Hepatocyte (in vitro differentiated cells): Measurements from ENCODE around the gene INPP4B. TPM values are rescaled to one million over a fixed set of nuclear protein-coding genes. Genes with fewer than 3 reads are reported as not detected.
A peak's percentile ranks its signal among the peaks of the same experiment; 100 is the strongest.

ENCODE experiments used
- DNase-seq: peaks from one replicate; pipeline ENCODE4 v3.0.0-alpha.2; 2016; ENCODE audit warnings: low spot score
- H2AFZ ChIP-seq: fragments of 200-600 bp; sonication (generic); 2 replicates; pipeline ENCODE4 v1.6.0; 2016; ENCODE audit warnings: antibody characterized with exemption, mild to moderate bottlenecking
- H3K27ac ChIP-seq: fragments of 200-600 bp; sonication (generic); 2 replicates; pipeline ENCODE4 v1.5.1; 2016; ENCODE audit warnings: mild to moderate bottlenecking
- H3K27me3 ChIP-seq: fragments of 200-600 bp; sonication (generic); 2 replicates; pipeline ENCODE4 v1.6.1; 2016
- H3K36me3 ChIP-seq: fragments of 200-600 bp; sonication (generic); replicated peaks from 2 replicates; pipeline ENCODE4 v1.5.1; 2016; ENCODE audit warnings: low read depth; ENCODE audit not compliant: insufficient read depth
- H3K4me1 ChIP-seq: fragments of 200-600 bp; sonication (generic); 2 replicates; pipeline ENCODE4 v1.5.1; 2016; ENCODE audit warnings: mild to moderate bottlenecking, moderate library complexity; ENCODE audit not compliant: insufficient read depth
- H3K4me2 ChIP-seq: fragments of 200-600 bp; sonication (generic); 2 replicates; pipeline ENCODE4 v1.6.0; 2016
- H3K4me3 ChIP-seq: fragments of 200-600 bp; sonication (generic); 2 replicates; pipeline ENCODE4 v1.5.1; 2016; ENCODE audit warnings: mild to moderate bottlenecking
- H3K79me2 ChIP-seq: fragments of 200-600 bp; sonication (generic); 2 replicates; pipeline ENCODE4 v1.6.0; 2017; ENCODE audit warnings: mild to moderate bottlenecking
- H3K9me2 ChIP-seq: fragments of 200-600 bp; sonication (generic); replicated peaks from 2 replicates; pipeline ENCODE4 v1.6.0; 2017; ENCODE audit warnings: mild to moderate bottlenecking; ENCODE audit not compliant: insufficient read depth
- H3K9me3 ChIP-seq: fragments of 200-600 bp; sonication (generic); 2 replicates; pipeline ENCODE4 v1.5.1; 2016; ENCODE audit warnings: low read depth, mild to moderate bottlenecking
- H4K20me1 ChIP-seq: fragments of 200-600 bp; sonication (generic); 2 replicates; pipeline ENCODE4 v1.6.0; 2016; ENCODE audit warnings: mild to moderate bottlenecking; ENCODE audit not compliant: insufficient read depth, poor library complexity, severe bottlenecking
- CTCF ChIP-seq: fragments of 200-600 bp; sonication (generic); IDR thresholded peaks from 2 replicates; pipeline ENCODE4 v1.5.1; 2016; ENCODE audit warnings: antibody characterized with exemption, mild to moderate bottlenecking; ENCODE audit not compliant: poor library complexity
- EZH2 ChIP-seq: fragments of 200-600 bp; sonication (generic); IDR thresholded peaks from 2 replicates; pipeline ENCODE4 v1.6.1; 2016; ENCODE audit warnings: antibody characterized with exemption, mild to moderate bottlenecking, borderline replicate concordance
- EZH2phosphoT487 ChIP-seq: fragments of 200-600 bp; sonication (generic); IDR thresholded peaks from one replicate; pipeline ENCODE4 v1.6.1; 2018; ENCODE audit warnings: antibody characterized with exemption, mild to moderate bottlenecking, low read depth, moderate library complexity; ENCODE audit not compliant: unreplicated experiment, severe bottlenecking
- WGBS: methylation state at CpG from one replicate; pipeline ENCODE4 v1.1.6; 2016; ENCODE audit warnings: low lambda C conversion rate; ENCODE audit errors: missing lambda C conversion rate; 5-methylcytosine and 5-hydroxymethylcytosine counted together
- polyA plus RNA-seq: library from polyadenylated mRNA; unstranded; fragments of >200 nt; fragmentation: Nextera tagmentation; extraction: Ambion mirVana; gene quantifications from 2 replicates; pipeline ENCODE4 v1.2.1, GENCODE V29; 2016
- total RNA-seq: library from RNA; depleted of rRNA; stranded (reverse); fragments of >200 nt; gene quantifications from 2 replicates; pipeline ENCODE4 v1.2.3, GENCODE V29; 2014

INPP4B gene
- total and polyA plus RNA-seq, 2 experiments from 2014 or later, result 4.2 to 7.1 TPM

- Histone ChIP-seq H3K4me2 (no peak overlapping the region), H3K9me2 (no peaks in the 10 kb centered on the region), H3K4me3 (no peak overlapping the region), H3K27me3 (no peaks in the 10 kb centered on the region), H3K4me1 (peaks cover 4% of the 10 kb centered on the region), H2AFZ (peak overlapping the region; percentile 41), H3K79me2 (no peaks in the 10 kb centered on the region), H4K20me1 (no peaks in the 10 kb centered on the region), H3K36me3 (no peaks in the 10 kb centered on the region), H3K27ac (peak overlapping the region; percentile 76), H3K9me3 (no peaks in the 10 kb centered on the region)
- peak; percentile 14 for DNase-seq
- 58% methylated on average over 2 of the region's 2 CpGs for WGBS
- no peak for TF ChIP-seq EZH2
- no peak for TF ChIP-seq CTCF
- no peak for TF ChIP-seq EZH2phosphoT487
These were observed 230.8 kb downstream of the INPP4B start for GRCh38 chr4:142615324-142615665.

GRCh38 chr4:142614621-142615323, 231.3 kb downstream of the INPP4B start:
- H3K4me3 ChIP-seq, result no peak overlapping the region
- H3K9me3 ChIP-seq, result no peaks in the 10 kb centered on the region
- no peaks in the 10 kb centered on the region for H3K27me3 ChIP-seq
- H3K27ac ChIP-seq, result peak overlapping the region; percentile 27
- no peak overlapping the region for H2AFZ ChIP-seq
- peaks cover 4% of the 10 kb centered on the region for H3K4me1 ChIP-seq
- TF ChIP-seq CTCF, result no peak
- no peak for TF ChIP-seq EZH2phosphoT487
- TF ChIP-seq EZH2, result no peak
- no peaks in the 10 kb centered on the region for H4K20me1 ChIP-seq
- H3K36me3 ChIP-seq, result no peaks in the 10 kb centered on the region
- no peaks in the 10 kb centered on the region for H3K79me2 ChIP-seq
- H3K4me2 ChIP-seq, result no peak overlapping the region
- 73% methylated on average over 2 of the region's 2 CpGs for WGBS
- DNase-seq, result no peak
- H3K9me2 ChIP-seq, result no peaks in the 10 kb centered on the region

GRCh38 chr4:142607976-142608375, 238.1 kb downstream of the INPP4B start:
- H4K20me1 ChIP-seq, result no peaks in the 10 kb centered on the region
- H3K27ac ChIP-seq, result no peak overlapping the region
- no peak overlapping the region for H2AFZ ChIP-seq
- no peak overlapping the region for H3K4me3 ChIP-seq
- no peaks in the 10 kb centered on the region for H3K79me2 ChIP-seq
- no peaks in the 10 kb centered on the region for H3K9me2 ChIP-seq
- DNase-seq, result no peak
- no peaks in the 10 kb centered on the region for H3K36me3 ChIP-seq
- 93% methylated on average over 1 of the region's 1 CpG for WGBS
- no peaks in the 10 kb centered on the region for H3K4me1 ChIP-seq
- TF ChIP-seq EZH2phosphoT487 (no peak), EZH2 (no peak), CTCF (no peak)
- H3K9me3 ChIP-seq, result peaks cover 7% of the 10 kb centered on the region
- no peaks in the 10 kb centered on the region for H3K27me3 ChIP-seq
- no peak overlapping the region for H3K4me2 ChIP-seq

- Histone ChIP-seq H3K79me2 (no peaks in the 10 kb centered on the region), H3K4me1 (peaks cover 9% of the 10 kb centered on the region), H2AFZ (no peak overlapping the region), H3K27me3 (no peaks in the 10 kb centered on the region), H3K27ac (no peak overlapping the region), H3K9me2 (no peaks in the 10 kb centered on the region), H3K9me3 (peaks cover 7% of the 10 kb centered on the region), H3K4me2 (no peak overlapping the region), H4K20me1 (no peaks in the 10 kb centered on the region), H3K36me3 (no peaks in the 10 kb centered on the region), H3K4me3 (no peak overlapping the region)
- no peak for TF ChIP-seq CTCF
- no peak for TF ChIP-seq EZH2
- TF ChIP-seq EZH2phosphoT487, result no peak
- 63% methylated on average over 1 of the region's 1 CpG for WGBS
- no peak for DNase-seq
These were observed 245.1 kb downstream of the INPP4B start for GRCh38 chr4:142600952-142601351.
